Activated CD8-positive, alpha-beta memory T cell treated with anti-CD3 and anti-CD28 coated beads, Interleukin-2, amount 50 U/mL, for 48 hours (primary cell): Measurements from ENCODE around the gene CDKN2A.
A peak's percentile ranks its signal among the peaks of the same experiment; 100 is the strongest.
"Not testable (repeated sequence)": the region's sequence is repeated elsewhere in the genome, so short reads cannot be mapped to it uniquely, and the experiment has no call there.

Experiments used
- DNase-seq: peaks from one replicate; pipeline ENCODE4 v3.0.0-alpha.2; 2020

Gene CDKN2A

DNA sequence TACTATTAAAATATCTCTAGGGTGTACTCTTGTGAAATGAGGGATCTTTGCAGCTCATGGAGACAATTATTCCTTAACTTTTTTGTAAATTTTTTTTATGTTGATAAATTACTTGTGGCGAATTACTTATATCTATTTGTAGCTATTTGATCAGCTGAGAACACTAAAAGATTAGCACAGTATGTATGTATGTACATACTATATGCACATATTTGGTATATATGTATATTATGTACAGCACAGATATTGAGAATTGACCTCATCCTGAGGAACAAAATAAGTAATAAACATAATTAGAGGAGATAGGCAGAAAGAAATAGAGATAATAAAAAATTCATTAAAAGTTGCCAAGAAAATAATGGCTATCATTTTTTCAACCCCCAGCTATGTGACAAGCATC lies 11.8 kb downstream of the CDKN2A start:
- DNase-seq: no peak

DNA sequence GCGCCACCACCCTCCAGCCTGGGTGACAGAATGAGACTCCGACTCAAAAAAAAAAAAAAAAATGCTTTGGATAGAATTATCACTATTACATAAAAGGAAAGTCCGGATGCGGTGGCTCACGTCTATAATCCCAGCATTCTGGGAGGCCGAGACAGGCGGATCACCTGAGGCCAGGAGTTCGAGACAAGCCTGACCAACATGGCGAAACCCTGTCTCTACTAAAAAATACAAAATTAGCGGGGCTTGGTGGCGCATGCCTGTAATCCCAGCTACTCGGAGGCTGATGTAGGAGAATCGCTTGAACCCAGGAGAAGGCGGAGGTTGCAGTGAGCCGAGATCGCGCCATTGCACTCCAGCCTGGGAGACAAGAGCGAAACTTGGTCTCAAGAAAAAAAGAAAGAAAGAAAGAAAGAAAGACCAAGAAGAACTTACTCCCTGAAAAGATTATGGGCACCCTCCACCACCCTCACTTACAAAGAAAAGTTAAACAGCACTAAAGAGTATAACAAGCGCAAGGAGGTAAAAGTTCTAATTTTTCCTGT lies 17.8 kb downstream of the CDKN2A start:
- no peak for DNase-seq

DNA sequence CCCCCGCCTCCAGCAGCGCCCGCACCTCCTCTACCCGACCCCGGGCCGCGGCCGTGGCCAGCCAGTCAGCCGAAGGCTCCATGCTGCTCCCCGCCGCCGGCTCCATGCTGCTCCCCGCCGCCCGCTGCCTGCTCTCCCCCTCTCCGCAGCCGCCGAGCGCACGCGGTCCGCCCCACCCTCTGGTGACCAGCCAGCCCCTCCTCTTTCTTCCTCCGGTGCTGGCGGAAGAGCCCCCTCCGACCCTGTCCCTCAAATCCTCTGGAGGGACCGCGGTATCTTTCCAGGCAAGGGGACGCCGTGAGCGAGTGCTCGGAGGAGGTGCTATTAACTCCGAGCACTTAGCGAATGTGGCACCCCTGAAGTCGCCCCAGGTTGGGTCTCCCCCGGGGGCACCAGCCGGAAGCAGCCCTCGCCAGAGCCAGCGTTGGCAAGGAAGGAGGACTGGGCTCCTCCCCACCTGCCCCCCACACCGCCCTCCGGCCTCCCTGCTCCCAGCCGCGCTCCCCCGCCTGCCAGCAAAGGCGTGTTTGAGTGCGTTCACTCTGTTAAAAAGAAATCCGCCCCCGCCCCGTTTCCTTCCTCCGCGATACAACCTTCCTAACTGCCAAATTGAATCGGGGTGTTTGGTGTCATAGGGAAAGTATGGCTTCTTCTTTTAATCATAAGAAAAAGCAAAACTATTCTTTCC lies 19.3 kb downstream of the CDKN2A start:
- peak; percentile 71 for DNase-seq

DNA sequence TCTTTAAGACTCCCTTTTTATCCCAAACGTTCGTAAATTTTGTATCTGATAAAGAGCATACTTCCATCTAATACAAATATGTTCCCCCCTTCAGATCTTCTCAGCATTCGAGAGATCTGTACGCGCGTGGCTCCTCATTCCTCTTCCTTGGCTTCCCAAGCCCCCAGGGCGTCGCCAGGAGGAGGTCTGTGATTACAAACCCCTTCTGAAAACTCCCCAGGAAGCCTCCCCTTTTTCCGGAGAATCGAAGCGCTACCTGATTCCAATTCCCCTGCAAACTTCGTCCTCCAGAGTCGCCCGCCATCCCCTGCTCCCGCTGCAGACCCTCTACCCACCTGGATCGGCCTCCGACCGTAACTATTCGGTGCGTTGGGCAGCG lies 19.9 kb downstream of the CDKN2A start:
- no peak for DNase-seq

DNA sequence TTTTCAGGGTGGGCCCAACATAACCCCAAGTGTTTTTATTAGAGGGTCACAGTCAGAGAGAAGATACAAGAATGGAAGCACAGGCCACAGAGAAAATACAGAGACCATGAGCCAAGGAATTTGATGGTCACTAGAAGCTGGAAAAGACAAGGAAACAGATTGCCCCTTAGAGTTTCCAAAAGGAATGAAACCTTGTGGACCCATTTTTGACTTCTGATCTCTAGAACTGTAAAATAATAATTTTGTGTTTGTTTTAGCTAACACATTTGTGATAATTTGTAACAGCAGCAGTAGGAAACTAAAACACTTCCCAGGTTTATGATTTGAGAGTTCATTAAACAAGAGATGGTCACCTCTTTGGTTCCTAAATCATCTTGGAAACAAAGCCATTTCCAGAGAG lies 21.8 kb downstream of the CDKN2A start:
- no peak for DNase-seq

DNA sequence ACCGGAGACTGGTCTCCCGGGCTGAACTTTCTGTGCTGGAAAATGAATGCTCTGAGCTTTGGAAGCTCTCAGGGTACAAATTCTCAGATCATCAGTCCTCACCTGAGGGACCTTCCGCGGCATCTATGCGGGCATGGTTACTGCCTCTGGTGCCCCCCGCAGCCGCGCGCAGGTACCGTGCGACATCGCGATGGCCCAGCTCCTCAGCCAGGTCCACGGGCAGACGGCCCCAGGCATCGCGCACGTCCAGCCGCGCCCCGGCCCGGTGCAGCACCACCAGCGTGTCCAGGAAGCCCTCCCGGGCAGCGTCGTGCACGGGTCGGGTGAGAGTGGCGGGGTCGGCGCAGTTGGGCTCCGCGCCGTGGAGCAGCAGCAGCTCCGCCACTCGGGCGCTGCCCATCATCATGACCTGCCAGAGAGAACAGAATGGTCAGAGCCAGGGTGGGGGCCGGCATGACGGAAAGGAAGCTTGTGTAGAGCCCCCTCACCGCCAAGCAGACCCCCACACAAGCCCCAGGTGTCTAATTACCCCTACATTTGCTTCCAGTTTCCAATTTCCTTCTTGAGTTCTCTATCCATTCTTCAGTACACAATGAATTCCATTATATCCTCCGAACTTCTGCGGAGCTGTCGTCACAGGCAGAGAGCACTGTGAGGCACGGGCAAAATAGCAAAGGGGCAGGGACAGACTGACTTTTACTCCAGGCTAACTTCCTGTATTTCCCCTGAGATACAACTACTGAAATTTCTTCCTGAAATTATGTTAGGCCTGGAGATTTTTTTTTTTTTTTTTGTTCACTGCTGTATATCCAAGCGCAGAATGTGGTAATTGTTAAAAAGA lies 23.2 kb downstream of the CDKN2A start:
- no peak for DNase-seq

DNA sequence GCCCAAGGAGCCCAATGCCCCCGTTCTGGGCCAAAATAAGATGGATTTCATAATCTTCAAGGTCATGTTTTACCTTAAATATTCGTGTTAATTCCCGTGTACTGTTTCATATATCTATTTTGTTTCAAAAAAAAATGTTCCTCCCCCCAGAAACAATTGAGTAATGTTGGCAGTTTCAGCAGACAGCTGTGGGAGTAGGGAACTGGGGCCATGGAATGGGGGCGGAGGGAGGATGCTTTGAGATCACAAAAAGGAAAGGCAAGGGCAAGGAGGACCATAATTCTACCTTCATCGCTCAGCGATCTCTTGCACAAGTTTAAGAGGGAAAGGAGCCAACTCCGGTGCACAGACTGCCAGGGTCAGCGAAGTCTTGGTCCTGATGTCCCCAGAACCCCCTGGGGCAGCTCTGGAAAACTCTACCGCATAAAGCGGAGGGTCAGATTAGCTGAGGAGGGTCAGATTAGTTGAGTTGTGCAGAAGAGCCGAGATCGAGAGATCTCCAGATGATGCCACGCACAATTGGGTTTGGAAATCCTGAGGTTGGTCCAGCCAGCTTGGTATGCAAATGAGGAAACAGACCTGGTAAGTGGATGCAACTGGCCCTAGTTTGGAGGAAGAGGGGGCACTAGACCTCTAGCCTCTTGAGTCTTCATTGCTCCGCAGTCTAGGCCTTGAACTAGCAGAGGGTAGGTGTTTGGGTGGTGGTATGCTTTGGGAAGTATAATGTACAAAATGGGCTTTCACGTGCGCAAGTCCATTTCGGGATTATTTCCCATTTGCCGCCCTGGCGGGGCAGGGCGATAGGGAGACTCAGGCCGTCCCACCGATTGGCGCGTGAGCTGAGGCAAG lies 24.0 kb downstream of the CDKN2A start:
- no peak for DNase-seq

DNA sequence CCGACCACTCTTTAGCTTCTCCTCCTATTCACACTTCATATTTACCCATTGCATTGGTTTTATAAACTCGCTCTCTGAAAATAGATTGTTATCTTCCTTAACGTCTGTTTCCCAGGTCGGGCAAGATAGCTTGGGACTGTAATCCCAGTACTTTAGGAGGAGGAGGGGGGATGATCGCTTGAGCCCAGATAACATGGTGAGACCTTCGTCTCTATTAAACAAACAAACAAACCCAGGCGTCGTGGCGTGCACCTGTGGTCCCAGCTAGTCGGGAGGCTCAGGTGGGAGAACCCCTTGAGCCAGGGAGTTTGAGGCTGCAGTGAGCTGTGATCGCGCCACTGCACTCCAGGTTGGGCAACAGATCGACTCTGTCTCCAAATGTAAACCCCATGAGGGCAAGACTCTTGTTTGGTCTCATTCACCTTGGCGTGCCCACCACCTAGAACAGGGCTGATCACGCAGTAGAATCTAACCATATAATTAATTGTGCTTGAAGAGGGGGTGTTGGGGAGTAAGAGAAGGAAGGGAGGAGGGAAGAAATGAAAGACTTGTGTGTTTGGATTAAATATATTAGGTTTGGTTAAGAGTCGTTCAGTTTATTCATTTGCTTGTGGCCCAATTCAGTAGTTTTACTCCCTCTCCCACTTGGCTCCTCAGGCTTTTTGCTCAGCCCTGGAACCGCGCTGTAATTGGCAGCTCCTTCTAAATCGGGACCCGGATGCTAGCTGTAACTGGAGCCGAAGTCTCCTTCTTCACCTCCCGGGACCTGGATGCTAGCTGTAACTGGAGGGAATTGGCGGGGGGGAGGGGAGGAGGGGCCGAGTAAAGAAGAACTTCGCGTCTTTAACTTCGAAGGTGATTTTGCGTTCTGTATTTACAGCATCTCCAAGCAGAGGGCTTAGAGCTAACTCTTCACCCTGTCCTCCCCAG lies 24.9 kb downstream of the CDKN2A start:
- DNase-seq: no peak

DNA sequence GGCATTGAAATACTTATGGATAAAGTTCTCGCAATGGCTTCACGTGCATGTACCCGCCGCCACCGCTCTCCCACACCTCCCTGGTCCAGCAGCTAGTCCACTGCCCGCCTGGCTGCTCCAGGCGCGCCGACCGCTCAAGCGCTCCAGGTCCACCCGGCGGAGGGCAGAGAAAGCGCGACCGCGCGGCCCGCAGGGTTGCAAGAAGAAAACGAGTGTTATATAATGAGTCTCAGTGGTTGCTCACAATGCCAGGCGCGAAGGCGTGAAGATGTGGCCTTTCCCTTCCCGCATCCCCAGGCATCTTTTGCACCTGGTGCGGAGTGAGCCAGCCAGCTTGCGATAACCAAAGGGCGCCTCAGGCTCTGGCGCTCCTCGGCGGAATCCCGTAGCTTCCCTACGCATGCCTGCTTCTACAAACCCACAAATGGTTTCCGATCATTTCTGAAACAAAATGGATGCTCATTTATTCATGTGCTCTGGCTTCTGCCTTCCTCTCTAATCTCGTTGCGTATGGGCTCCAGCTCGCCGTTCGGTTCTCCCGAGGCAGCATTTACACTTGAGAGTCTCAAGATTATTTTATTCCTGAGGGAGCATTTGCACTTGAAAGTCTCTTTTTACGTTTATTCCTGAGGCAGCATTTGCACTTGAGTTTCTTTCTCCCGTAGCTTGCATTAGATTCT lies 25.7 kb downstream of the CDKN2A start:
- no peak for DNase-seq

DNA sequence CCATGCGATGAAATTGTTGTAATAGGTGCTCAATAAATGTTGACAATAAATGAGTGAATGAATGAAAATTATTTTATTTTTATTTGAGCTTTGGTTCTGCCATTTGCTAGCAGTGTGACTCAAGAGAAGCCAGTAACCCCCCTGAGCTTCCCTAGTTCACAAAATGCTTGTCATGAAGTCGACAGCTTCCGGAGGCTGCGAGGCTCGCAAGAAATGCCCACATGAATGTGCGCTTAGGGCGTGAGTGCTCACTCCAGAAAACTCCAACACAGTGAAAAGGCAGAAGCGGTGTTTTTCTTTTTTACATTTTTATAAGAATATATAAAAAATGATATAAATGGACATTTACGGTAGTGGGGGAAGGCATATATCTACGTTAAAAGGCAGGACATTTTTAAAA lies 26.5 kb downstream of the CDKN2A start:
- no peak for DNase-seq

DNA sequence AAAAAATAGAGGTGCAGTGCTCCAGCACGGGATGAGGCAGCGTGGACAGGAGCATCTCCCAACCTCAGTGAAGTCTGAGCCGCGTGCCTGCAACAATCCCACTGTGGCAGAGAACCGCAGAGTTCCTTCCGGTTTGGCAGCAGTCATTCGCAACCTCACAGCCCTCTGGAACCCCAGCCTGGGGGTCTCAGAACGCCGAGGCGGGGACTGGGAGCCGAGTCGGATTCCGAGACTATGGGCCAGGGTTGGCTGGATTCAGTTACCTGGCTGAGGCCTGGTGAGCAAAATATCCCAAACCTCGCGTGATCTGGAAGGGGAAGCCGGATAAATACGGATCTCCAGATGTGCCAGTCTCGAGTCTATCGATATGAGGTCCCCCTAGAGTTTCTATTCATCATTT lies 27.0 kb downstream of the CDKN2A start:
- DNase-seq: no peak

DNA sequence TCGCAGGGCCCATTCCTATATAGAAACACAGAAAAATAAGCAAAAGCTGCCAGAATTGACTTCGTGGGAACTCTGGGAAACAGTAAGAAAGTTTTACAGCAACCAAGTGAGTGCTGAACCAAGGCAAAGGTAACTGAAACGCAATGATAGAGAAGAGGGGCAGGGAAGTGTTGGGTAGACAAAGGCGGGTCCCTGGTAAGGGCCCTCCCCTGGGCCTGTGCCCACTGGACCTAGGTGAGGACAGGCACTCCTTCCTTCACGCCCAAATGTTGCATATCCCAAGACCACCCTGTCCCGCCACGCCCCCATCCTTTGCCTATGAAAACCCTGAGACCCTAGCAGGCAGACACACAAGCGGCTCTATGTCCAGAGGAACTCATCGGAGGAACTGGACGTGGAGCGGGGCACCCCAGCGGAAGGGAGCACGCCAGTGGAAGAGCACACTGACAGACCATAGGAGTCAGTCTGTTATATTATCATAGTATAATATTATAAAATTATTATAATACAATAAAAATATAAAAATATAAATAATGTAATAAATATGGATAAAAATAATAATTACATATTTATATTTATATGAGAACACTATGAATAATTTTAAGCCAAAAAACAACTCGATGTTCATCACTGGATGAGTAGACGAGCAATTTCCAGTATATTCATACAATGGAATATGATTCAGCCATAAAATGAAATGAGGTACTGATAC lies 27.9 kb downstream of the CDKN2A start:
- no peak for DNase-seq

DNA sequence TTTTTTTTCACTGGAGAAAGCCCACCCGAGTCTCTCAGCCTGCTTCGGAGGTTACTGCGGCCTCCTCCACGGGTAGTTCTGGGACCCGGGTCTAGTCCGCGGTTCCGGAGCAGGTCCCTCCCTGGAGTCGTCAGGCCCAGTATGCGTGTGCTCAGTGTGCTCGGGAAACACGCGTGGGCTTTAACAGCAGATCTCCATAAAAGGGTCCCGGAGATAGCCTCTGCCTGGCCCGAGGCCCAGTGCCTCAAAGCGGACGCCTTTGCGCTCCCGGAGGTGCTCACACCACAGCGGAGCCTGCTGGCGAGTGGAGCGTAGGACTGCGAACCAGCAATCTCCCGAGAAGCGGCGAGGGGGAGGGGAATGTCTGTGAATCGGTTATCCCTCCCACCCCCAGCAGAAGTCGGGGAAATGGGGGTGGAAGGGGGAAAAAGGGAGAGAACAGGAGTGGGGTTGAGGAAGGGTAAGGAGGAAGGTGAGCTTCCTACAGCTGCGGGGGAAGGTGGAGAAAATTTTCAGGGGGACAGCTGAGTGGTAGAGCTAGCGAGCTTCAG lies 28.7 kb downstream of the CDKN2A start:
- peak; percentile 68 for DNase-seq

DNA sequence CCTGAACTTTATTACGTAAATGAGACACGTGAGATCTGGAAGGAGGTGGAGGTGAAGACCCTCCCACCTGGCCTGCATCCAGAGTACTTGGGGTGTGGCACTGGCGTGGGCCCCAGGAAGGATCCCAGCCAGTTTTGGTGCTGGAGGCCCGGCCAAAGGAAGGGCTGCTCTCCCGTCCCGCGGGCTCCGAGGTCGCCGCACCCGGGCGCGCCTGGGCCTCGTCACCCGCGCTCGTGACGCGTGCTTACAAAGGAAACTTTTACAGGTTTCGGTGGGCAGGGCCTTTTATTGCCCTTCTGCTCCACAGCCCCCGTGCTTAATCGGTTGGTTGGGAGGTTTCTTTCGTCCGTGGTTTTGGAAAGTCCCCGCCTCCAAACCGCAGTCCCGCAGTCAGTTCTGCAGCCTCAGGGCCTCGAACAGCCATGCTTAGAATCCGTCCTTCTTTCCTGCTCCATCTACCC lies 29.2 kb downstream of the CDKN2A start:
- DNase-seq: peak; percentile 71

DNA sequence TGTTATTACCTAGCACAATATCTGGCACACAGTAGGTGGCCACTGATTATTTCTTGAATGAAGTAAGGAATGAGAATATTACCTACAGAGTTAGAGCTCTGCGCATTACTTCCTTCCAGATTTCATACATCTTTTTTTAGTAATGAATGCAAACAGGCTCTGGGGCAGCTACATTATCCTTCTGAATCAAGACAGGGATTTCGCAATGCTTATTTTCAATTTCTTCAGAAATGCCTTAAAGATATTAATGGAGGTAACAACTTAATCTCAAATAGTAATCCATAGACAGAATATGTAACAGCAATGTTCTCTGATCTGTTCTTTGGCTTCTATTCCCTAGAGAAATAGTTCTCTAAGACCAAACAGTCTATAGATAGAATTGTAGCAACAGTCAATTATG lies 32.6 kb downstream of the CDKN2A start:
- no peak for DNase-seq

DNA sequence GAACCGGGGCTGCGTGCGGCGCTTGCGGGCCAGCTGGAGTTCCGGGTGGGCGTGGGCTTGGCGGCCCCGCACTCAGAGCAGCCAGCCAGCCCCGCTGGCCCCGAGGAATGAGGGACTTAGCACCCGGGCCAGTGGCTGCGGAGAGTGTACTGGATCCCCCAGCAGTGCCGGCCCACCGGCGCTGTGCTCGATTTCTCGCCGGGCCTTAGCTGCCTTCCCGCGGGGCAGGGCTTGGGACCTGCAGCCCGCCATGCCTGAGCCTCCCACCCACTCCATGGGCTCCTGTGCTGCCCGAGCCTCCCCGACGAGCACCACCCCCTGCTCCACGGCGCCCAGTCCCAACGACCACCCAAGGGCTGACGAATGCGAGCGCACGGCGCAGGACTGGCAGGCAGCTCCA lies 34.9 kb downstream of the CDKN2A start:
- DNase-seq: not testable (repeated sequence)

DNA sequence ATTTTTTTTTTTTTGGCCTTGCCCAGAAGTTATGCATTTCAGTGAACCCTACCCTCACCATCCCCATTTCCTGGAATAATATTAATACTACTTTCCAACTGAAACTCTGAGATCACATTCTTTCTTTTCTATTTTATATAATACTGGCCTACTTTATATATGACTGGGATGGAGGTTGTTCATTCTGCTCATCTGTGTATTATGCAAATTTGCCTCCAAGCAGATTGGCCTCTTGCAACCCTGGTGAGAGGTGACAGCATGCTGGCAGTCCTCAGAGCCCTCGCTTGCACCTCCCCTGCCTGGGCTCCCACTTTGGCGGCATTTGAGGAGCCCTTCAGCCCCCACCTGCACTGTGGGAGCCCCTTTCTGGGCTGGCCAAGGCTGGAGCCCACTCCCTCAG lies 35.4 kb downstream of the CDKN2A start:
- DNase-seq: no peak

DNA sequence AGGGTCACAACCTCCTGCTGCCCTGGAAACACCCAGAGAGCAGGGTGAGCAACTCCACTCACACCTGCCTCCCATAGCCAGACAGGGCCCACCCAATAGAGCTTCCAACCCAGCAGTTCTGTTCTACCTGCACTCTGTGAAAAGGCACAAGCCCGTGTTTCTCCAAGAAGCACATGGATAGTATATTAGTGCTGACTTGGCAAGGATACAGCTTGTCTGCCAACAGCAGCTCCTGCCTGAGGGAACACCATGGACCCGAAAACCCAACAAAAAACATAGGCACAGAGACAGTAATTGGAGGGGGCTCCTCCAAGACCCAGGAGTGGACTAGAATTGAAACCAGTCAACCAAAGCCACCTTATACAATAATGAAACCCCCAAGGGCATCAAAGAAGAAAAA lies 48.6 kb downstream of the CDKN2A start:
- no peak for DNase-seq

DNA sequence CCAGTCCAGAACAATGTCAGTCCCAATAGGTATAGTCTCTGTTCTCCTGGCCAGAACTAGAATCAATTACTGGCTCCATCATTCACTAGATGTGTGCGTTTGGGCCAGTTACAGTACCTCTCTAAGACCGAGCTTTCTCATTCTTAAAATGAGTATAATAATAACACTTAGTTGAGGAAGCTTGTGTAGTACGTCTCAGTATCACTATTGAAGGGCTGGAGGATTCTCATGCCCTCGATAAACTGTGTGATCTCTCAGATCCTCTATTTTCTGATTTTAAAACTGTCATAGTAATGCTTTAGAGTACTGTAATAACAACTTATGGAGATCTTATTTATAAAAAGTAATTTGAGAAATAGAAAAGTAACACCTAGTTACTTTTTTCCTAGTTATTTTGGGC lies 50.7 kb downstream of the CDKN2A start:
- DNase-seq: no peak

DNA sequence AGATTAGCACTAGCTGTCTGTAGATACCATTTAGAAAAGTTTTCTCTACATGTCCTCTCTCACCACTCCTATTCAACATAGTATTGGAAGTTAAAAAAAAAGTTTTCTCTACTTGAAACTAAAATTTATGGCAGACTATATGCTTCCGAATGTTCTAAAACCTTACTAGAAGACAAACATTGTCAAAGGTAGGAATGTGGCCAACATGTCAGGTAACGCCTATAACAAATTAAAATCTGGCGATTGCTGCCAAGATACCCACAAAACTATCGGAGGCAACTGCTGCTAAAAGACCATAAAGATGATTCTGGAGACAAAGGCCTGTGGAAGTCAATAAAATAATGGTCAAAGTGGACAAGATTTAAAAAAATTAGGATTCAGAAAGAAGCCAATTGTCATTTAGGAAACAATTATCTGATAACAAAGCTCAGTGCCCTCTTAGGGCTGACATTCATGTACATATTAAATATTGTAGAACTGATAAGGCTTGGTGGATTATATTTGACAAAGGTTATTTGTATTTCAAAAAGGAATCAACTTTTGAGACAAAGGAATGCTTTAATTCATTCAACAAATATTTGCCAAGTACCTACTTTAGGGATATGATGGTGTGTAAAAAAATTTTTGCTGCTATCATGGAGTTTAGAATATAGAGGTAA lies 52.7 kb downstream of the CDKN2A start:
- no peak for DNase-seq
